ENCODE results near the gene PCDH9.

The PCDH9 gene

GRCh38 chr13:67045357-67045756 lies 184.8 kb downstream of the PCDH9 start:
- no peak overlapping the region for H3K23ac ChIP-seq (ENCODE audit: low read length)
- H3K18ac ChIP-seq (ENCODE audit: low read length): no peak overlapping the region
- H4K8ac ChIP-seq (ENCODE audit: low read depth, low read length): no peak overlapping the region
- no peaks in the 10 kb centered on the region for H3K27me3 ChIP-seq (ENCODE audit: insufficient read depth, low read length, poor library complexity)
- DNase-seq: no peak
- H3K4me3 ChIP-seq (ENCODE audit: low read length): no peak overlapping the region
- no peaks in the 10 kb centered on the region for H3K79me2 ChIP-seq (ENCODE audit: control insufficient read depth, insufficient read depth, low read length)
- no peak overlapping the region for H2AK5ac ChIP-seq (ENCODE audit: low read length)
- H3K4me2 ChIP-seq (ENCODE audit: low read length): no peak overlapping the region
- H2BK15ac ChIP-seq (replicated peaks; ENCODE audit: low read depth): no peak overlapping the region
- no peak overlapping the region for H3K9ac ChIP-seq (ENCODE audit: low read length)
- no peak overlapping the region for H3K4ac ChIP-seq (ENCODE audit: low read depth, low read length)
- no CpG with 5 or more reads among the region's 1 CpG for WGBS (ENCODE audit: extremely low coverage, insufficient coverage, low lambda C conversion rate)
- H3K27ac ChIP-seq (ENCODE audit: low read depth, low read length): no peak overlapping the region
- no peak overlapping the region for H4K5ac ChIP-seq (ENCODE audit: low read length)
- H3K36me3 ChIP-seq (ENCODE audit: control insufficient read depth, insufficient read depth, low read length): no peaks in the 10 kb centered on the region
- H2BK5ac ChIP-seq (ENCODE audit: low read length): no peak overlapping the region
- no peak overlapping the region for H2BK120ac ChIP-seq (ENCODE audit: low read depth, low read length)
- no peaks in the 10 kb centered on the region for H3K79me1 ChIP-seq (ENCODE audit: low read length)
- no peaks in the 10 kb centered on the region for H3K4me1 ChIP-seq (ENCODE audit: control insufficient read depth, low read depth, low read length)
- no peak overlapping the region for H3K56ac ChIP-seq (ENCODE audit: low read length)

- Histone ChIP-seq H3K36me3 (ENCODE audit: control insufficient read depth, insufficient read depth, low read length) (no peaks in the 10 kb centered on the region), H3K23ac (ENCODE audit: low read length) (no peak overlapping the region)
Measured at GRCh38 chr13:67043901-67044300, 186.2 kb downstream of the PCDH9 start.

GRCh38 chr13:67042556-67042955 lies 187.6 kb downstream of the PCDH9 start:
- H3K4me1 ChIP-seq (ENCODE audit: control insufficient read depth, low read depth, low read length): no peaks in the 10 kb centered on the region
- H2BK120ac ChIP-seq (ENCODE audit: low read depth, low read length): no peak overlapping the region
- DNase-seq: no peak

More at GRCh38 chr13:67043901-67044300, 186.2 kb downstream of the PCDH9 start:
- Histone ChIP-seq H3K4me3 (ENCODE audit: low read length) (no peak overlapping the region), H3K4me1 (ENCODE audit: control insufficient read depth, low read depth, low read length) (no peaks in the 10 kb centered on the region), H3K56ac (ENCODE audit: low read length) (no peak overlapping the region), H4K8ac (ENCODE audit: low read depth, low read length) (no peak overlapping the region), H3K18ac (ENCODE audit: low read length) (no peak overlapping the region), H3K27me3 (ENCODE audit: insufficient read depth, low read length, poor library complexity) (no peaks in the 10 kb centered on the region), H3K9ac (ENCODE audit: low read length) (no peak overlapping the region), H3K79me2 (ENCODE audit: control insufficient read depth, insufficient read depth, low read length) (no peaks in the 10 kb centered on the region), H2BK5ac (ENCODE audit: low read length) (no peak overlapping the region), H2AK5ac (ENCODE audit: low read length) (no peak overlapping the region), H2BK15ac (replicated peaks; ENCODE audit: low read depth) (no peak overlapping the region), H2BK120ac (ENCODE audit: low read depth, low read length) (no peak overlapping the region), H4K5ac (ENCODE audit: low read length) (no peak overlapping the region), H3K4me2 (ENCODE audit: low read length) (no peak overlapping the region), H3K27ac (ENCODE audit: low read depth, low read length) (no peak overlapping the region), H3K79me1 (ENCODE audit: low read length) (no peaks in the 10 kb centered on the region), H3K4ac (ENCODE audit: low read depth, low read length) (no peak overlapping the region)
- WGBS (ENCODE audit: extremely low coverage, insufficient coverage, low lambda C conversion rate): no CpG with 5 or more reads among the region's 1 CpG
- no peak for DNase-seq

GRCh38 chr13:67036699-67037457 lies 193.3 kb downstream of the PCDH9 start:
- Histone ChIP-seq H3K18ac (ENCODE audit: low read length) (no peak overlapping the region), H3K4me3 (ENCODE audit: low read length) (no peak overlapping the region), H3K9ac (ENCODE audit: low read length) (no peak overlapping the region), H4K8ac (ENCODE audit: low read depth, low read length) (no peak overlapping the region), H3K56ac (ENCODE audit: low read length) (no peak overlapping the region), H3K79me1 (ENCODE audit: low read length) (no peaks in the 10 kb centered on the region), H3K36me3 (ENCODE audit: control insufficient read depth, insufficient read depth, low read length) (no peaks in the 10 kb centered on the region), H2BK5ac (ENCODE audit: low read length) (no peak overlapping the region), H2BK15ac (replicated peaks; ENCODE audit: low read depth) (no peak overlapping the region), H3K27ac (ENCODE audit: low read depth, low read length) (no peak overlapping the region), H3K79me2 (ENCODE audit: control insufficient read depth, insufficient read depth, low read length) (no peaks in the 10 kb centered on the region), H3K4me1 (ENCODE audit: control insufficient read depth, low read depth, low read length) (no peaks in the 10 kb centered on the region), H2BK120ac (ENCODE audit: low read depth, low read length) (no peak overlapping the region), H3K23ac (ENCODE audit: low read length) (no peak overlapping the region), H4K5ac (ENCODE audit: low read length) (no peak overlapping the region), H2AK5ac (ENCODE audit: low read length) (no peak overlapping the region), H3K4ac (ENCODE audit: low read depth, low read length) (no peak overlapping the region), H3K4me2 (ENCODE audit: low read length) (no peak overlapping the region), H3K27me3 (ENCODE audit: insufficient read depth, low read length, poor library complexity) (no peaks in the 10 kb centered on the region)
- DNase-seq: no peak
- no CpG with 5 or more reads among the region's 10 CpGs for WGBS (ENCODE audit: extremely low coverage, insufficient coverage, low lambda C conversion rate)

More at GRCh38 chr13:67042556-67042955, 187.6 kb downstream of the PCDH9 start:
- H3K27me3 ChIP-seq (ENCODE audit: insufficient read depth, low read length, poor library complexity): no peaks in the 10 kb centered on the region
- no peak overlapping the region for H3K56ac ChIP-seq (ENCODE audit: low read length)
- H3K23ac ChIP-seq (ENCODE audit: low read length): no peak overlapping the region
- H4K8ac ChIP-seq (ENCODE audit: low read depth, low read length): no peak overlapping the region
- no CpG with 5 or more reads among the region's 2 CpGs for WGBS (ENCODE audit: extremely low coverage, insufficient coverage, low lambda C conversion rate)
- H3K9ac ChIP-seq (ENCODE audit: low read length): no peak overlapping the region
- H2BK15ac ChIP-seq (replicated peaks; ENCODE audit: low read depth): no peak overlapping the region
- no peaks in the 10 kb centered on the region for H3K79me2 ChIP-seq (ENCODE audit: control insufficient read depth, insufficient read depth, low read length)
- no peak overlapping the region for H3K18ac ChIP-seq (ENCODE audit: low read length)
- H3K4me3 ChIP-seq (ENCODE audit: low read length): no peak overlapping the region
- no peak overlapping the region for H3K27ac ChIP-seq (ENCODE audit: low read depth, low read length)
- H3K36me3 ChIP-seq (ENCODE audit: control insufficient read depth, insufficient read depth, low read length): no peaks in the 10 kb centered on the region
- H3K4me2 ChIP-seq (ENCODE audit: low read length): no peak overlapping the region
- no peak overlapping the region for H4K5ac ChIP-seq (ENCODE audit: low read length)
- no peak overlapping the region for H3K4ac ChIP-seq (ENCODE audit: low read depth, low read length)
- H2AK5ac ChIP-seq (ENCODE audit: low read length): no peak overlapping the region
- no peak overlapping the region for H2BK5ac ChIP-seq (ENCODE audit: low read length)
- no peaks in the 10 kb centered on the region for H3K79me1 ChIP-seq (ENCODE audit: low read length)

- no CpG with 5 or more reads among the region's 1 CpG for WGBS (ENCODE audit: extremely low coverage, insufficient coverage, low lambda C conversion rate)
- no peak overlapping the region for H3K9ac ChIP-seq (ENCODE audit: low read length)
- no peak overlapping the region for H3K27ac ChIP-seq (ENCODE audit: low read depth, low read length)
- no peak overlapping the region for H2BK120ac ChIP-seq (ENCODE audit: low read depth, low read length)
- H2BK5ac ChIP-seq (ENCODE audit: low read length): no peak overlapping the region
- DNase-seq: no peak
- no peaks in the 10 kb centered on the region for H3K36me3 ChIP-seq (ENCODE audit: control insufficient read depth, insufficient read depth, low read length)
- H3K4me1 ChIP-seq (ENCODE audit: control insufficient read depth, low read depth, low read length): no peaks in the 10 kb centered on the region
- no peak overlapping the region for H3K4me3 ChIP-seq (ENCODE audit: low read length)
- H3K4ac ChIP-seq (ENCODE audit: low read depth, low read length): no peak overlapping the region
- no peaks in the 10 kb centered on the region for H3K27me3 ChIP-seq (ENCODE audit: insufficient read depth, low read length, poor library complexity)
- no peaks in the 10 kb centered on the region for H3K79me1 ChIP-seq (ENCODE audit: low read length)
- H3K79me2 ChIP-seq (ENCODE audit: control insufficient read depth, insufficient read depth, low read length): no peaks in the 10 kb centered on the region
- H2AK5ac ChIP-seq (ENCODE audit: low read length): no peak overlapping the region
- H3K56ac ChIP-seq (ENCODE audit: low read length): no peak overlapping the region
- H3K18ac ChIP-seq (ENCODE audit: low read length): no peak overlapping the region
- no peak overlapping the region for H4K5ac ChIP-seq (ENCODE audit: low read length)
- no peak overlapping the region for H3K4me2 ChIP-seq (ENCODE audit: low read length)
- no peak overlapping the region for H3K23ac ChIP-seq (ENCODE audit: low read length)
- no peak overlapping the region for H2BK15ac ChIP-seq (replicated peaks; ENCODE audit: low read depth)
- no peak overlapping the region for H4K8ac ChIP-seq (ENCODE audit: low read depth, low read length)
Measured at GRCh38 chr13:67033170-67033569, 197.0 kb downstream of the PCDH9 start.
